Stimulated activated CD8-positive, alpha-beta memory T cell treated with anti-CD3 and anti-CD28 coated beads, Interleukin-7, amount 100 ng/mL, for 48 hours (primary cell): ENCODE results near the gene TMEM272.

ENCODE experiments used
- DNase-seq, 2 donors: peaks; one replicate each; pipeline ENCODE4 v3.0.0-alpha.2; 2020; ENCODE audit warnings: low read depth in 1 of 2; ENCODE audit errors: extremely low read depth in 1 of 2

The TMEM272 gene

DNA sequence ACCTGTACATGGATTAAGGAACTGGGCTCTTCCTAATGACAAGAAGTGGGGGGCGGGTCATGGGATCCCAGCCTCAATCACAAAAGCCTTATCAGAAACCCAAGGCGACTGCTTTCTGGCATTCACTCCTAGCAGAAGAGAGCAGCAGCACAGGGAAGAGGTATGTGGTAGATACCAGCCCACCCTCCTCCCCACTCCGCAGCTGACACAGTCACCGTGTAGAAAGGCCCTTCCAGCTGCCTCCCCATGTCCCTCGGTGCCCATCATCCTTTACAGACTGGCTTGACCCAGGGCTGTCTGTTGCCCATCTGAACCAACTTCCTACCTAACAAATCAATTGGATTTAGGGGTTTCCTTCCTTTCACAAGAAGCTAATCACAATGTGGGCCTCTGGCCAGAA, 37.9 kb downstream of the TMEM272 start:
- no peak for DNase-seq

DNA sequence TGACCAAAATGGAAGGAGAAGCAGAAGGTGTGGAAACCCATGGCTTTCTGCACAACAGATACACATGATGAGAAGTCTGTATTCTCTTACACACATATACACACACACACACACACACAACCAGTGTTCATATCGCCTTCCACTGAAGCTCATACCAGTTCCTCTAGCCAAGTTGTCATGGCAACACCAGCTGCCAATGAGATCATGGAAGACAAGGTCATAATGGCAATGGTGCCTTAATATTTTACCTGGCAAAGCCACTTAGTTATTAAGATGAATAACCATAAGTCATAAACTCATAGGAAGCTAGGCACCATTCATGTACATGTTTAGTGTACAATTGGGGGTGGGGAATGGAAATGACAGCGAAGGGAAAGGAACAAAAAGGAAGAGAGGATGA, 38.4 kb downstream of the TMEM272 start:
- DNase-seq = no peak

DNA sequence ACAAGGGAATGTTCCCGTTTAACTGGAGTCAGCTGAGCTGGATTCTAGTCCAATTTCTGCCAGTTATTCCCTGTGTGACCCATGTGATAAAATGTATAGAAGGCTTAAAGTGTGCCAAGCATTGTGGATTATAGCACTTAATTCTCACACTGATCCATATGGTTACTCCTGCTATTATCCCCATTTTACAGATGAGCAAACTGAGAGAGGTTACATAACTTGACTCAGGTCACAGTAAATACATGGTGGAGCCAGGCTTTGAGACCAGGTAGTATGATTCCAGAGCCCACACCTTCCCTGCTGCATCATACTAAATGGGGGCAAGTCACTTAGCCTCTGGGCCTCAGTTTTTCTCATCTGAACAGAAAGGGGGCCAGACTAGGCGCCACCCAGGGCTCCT, 39.1 kb downstream of the TMEM272 start:
- no peak for DNase-seq

DNA sequence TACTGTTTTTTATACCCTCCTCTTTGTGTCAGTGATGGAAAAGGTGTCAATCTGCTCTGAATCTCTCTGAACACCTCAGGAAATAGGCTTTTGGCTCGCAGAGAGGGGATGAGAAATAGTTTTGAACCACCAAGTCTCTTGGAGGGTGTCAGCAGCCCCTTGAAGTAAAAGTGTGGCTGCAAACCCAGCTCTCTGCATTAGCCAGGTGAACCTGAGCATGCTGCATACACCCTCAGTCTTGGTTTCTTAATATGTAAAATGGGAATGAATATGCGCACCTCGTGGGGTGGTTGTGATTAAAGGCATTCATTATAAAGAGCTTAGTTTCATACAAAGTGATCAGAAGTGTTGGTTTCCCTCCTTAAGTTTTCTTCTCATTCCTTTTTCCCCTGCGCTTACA, 39.7 kb downstream of the TMEM272 start:
- no peak for DNase-seq

DNA sequence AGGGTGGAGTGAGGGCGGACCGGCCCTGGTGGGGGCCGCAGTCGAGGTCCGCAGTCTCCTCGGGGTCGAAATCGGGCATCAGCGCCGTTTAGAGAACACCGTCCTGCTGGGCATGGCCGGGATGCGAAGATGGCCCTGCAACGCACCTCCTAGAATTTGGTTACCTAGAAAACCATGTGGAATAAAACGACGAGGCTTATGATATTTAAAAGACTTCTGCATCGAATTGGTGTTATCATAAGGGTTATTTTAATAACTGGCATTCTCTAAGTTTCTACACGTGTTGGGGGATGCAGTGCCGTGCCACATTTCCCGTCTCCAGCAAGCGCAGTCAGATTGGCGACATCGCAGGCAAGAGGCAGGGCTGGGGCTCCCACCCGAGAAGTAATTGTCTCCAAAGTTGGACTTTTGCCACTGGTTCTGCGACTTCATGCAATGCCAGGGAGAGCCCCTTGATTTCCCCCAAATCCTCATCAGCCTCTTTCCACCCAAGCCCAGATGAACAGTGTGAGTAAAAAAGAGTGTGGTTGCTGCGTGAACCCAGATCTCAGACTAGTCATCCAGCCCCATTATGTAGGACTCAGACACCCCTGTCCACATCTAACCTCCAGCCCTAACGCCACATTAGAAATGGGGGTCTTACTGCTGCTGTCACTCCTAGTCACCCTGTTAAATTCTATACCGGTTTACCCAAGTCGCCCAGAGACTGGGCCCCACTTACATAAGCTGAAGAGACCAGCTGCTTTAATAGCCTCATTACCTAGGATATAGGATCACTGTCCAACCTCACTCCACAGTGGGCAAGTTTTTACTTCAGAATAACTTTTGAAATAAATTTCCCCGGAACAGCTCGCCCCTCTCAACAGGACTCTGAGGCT, 40.4 kb downstream of the TMEM272 start:
- no peak for DNase-seq

DNA sequence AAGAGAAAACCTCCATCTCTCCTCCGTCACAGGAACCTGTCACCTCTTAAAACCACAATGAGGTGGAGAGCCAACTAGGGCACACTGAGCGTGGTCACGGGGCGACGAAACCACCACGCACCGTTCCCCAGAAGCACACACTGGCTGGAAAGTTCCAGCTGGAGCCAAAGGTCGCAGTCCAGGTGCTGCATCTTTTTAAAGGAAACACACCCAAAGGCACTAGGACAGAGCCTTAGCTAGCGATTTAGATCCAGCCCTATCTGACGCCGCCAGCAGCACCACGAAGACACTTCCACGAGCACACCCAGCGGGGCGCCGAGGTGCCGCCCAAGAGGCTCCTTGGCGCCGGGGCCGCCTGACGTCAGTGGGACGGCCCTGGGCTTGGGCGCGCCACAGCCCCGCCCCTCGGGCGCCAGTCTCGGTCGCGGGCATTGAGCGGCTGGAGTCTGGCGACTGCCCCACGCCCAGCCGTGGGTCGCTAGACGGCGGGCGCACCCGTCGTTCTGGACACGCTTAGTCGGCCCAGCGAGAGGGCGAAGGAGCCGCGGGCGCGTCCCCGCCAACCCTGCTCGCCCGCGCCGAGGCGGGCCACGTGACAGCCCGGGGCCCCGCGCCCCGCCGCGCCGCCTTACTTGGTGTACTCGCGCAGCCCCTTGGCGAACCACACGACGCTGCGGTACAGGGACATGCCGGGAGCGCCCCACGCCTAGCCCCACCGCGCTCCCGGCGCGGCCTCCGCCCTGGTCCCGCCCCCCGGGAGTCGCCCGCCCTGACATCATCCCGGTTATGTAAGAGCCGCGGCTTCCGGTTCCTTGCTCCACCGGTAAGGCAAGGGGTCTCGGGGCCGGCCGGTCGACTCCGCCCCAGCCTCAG, 41.3 kb downstream of the TMEM272 start, which contains the start of gene DHRS12:
Gene DHRS12, minus strand, starts transcription at position 742 of the 873 bp plus-strand sequence. CDS start 4,504 bp downstream, outside the sequence.
- DNase-seq = peak; percentile 67 to 80

DNA sequence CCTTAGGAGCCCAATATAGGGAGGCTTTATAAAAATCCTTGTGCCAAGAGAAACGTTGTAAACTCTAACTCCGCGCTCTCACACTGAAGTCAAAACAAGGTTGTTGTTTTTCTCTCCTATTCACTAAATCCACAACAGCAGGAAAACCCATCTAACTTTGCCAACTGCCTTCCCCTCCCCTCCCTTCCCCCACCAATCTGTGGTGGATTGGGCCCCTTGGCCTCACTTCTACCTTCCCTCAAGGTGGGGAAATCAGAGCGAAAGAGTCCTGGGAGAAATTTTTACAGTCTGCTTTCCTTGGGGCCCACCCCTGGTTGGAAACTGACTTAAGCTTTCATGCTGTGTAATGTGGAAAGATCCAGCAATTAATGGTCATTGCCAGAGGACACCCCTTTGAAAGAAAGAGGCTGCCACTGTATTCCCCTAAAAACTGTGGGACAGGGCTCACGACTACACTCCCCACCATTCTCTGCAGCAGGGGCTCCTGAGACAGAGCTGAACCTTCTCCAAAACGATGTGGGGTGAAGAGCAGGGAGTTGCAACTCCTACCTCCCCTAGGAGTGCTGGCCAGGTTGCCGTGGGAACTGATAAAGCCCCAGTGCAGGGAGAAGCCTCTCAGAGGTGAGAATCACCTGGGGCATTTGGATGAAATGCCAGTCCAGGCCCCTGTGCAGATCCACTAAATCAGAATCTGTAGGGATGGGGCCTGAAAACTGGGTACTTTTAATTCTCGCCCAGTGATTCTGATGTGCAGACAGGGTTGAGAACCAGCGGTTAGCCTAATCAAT, 42.2 kb downstream of the TMEM272 start:
- no peak for DNase-seq

DNA sequence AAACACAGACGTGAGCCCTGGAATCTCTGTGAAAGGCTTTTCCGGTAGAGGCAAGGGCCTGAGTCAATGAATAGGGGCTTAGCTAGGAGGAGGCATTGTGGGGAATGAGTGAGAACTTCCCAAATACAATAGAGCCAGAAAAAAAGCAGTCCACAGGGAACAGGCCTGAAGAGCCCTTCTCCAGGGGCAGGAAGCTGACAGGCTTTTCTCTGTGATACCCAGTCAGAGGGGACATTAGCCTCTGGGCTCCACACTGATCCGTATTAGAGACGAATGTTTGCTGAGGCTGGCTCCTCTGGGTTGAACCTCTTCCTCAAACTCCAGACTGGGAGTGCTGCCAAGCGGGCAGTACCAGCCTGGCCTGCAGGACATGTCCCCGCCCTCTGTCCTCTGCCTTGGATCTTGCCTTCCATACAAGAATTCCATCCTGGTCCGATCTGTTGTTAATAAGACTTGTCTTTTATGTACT, 43.3 kb downstream of the TMEM272 start:
- no peak for DNase-seq

DNA sequence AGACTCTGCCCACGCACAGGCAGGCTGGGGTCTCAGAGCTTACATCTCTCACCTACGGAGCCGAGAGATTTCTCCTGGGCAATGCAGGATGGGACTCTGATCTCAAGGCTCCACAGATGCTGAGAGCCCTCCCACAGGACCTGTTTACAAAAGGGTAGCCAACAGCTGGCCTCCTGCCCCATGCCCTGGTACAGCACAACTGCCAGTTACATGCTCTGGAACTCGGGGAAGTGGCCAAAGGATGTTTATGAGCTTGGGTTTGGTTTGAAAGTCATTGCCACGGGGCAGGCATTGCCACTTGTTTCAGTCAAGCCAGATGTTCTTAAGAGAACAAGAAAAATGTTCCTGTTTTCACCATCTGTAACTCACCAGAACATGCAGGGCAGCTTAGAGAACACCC, 44.5 kb downstream of the TMEM272 start:
- no peak for DNase-seq

DNA sequence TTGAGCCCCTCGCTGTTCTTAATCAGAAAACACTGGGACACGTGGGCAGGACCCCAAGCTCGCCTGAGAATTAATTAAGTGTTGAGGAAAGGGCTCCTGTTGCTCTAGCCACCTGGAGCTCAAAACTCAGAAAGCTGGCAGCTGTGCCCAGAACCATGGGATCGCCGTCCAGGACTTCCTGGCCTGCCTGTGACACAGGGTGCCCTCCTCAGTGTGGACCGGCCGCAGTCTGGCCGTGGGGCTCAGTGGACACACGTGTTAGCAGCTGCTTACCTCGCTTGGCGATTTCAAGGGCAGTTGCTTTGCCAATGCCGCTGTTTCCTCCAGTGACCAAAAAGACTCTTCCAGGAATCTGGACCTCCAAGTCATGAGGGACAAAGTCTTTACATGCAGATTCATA, 45.7 kb downstream of the TMEM272 start:
- DNase-seq = no peak

DNA sequence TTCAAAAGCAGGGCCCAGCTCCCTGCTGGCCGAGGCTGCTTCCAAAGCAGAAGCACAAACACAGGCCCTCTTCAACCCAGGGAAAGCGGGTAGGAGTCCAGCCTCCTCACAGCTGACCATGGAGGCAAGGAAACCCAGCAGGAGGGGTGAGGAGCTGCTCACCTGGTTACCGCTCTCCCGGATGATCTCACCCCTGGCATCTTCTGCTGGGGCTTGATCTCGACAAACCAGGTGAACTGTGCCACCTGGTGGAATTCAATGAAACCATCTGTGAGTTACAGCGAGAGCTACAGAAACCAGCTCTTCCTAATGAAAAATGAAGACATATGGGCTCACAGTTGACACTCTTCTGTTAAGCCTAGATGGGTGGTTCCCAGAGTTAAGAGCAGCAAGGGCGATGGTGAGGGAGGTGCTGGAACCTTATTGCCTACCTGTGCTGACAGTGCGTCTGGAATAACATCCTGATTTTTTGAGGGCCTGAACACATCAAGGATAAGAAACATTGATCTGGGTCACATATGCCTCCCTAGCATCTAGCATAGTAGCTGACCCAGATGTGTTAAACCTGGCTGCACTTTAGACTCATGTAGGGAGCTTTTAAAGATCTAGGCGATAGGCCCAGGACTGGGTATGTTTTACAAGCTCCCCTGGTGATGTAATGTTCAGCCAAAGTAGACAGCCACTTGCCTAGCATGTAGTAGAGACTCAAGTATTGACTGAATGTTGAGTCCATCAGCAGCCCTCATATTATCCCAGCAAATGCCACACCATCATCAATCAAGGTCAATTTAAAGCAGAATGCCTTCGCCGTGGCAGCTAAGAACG, 47.1 kb downstream of the TMEM272 start:
- no peak for DNase-seq

DNA sequence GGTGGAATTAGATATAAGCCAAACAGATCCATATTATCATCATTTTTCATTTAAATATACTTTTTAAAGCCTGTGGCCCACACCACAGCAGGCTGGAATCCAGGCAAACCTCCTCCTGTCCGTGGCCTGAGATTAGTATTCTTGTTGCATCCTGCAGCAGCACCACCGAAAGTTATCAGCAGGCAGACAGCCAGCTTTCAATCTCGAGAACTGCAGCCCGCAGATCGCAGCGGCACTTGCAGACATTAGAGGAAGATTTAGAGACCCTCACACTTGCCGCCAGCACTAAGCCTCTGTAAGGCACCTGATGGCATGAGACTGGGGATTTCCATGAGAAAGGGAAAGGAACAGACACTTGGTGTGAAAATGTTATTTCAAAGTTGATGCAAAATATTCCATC, 48.4 kb downstream of the TMEM272 start:
- DNase-seq = no peak

DNA sequence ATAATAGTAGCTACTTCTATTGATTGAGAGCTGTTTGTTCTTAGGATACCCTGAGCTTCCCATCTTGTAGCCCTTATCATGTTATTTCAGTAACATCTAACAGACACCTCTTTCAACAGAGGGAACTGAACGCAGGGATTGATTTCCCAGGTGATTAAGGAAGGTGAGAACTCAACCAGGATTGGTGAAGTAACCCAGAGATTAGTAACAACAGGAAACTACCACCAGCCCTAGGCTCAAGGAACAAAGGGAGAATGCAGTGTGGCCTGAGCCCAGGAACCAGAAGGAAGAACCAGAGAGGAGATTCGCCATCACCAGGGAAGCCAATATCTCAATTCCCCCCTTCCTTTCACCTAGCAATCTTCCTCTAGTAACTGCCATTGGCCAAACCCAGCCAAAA, 49.6 kb downstream of the TMEM272 start:
- no peak for DNase-seq

DNA sequence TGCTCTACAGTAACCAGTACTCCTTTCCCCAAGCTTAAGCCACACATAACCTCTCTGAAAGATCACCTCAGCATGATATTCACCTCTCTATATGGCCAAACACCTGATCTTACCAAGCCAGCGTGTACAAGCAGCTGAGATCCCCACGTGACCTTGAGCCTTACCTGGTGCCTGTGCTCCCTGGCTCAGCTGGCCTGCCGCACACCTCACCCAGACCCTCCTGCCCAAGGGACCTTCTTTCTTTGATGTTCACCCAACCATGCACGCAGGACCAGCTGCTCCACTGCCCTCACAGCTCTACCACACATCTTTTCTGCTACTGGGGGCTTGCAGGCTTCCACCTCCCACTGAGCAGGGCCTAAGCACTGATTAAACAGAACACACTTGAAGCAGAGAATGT, 50.0 kb downstream of the TMEM272 start:
- no peak for DNase-seq

DNA sequence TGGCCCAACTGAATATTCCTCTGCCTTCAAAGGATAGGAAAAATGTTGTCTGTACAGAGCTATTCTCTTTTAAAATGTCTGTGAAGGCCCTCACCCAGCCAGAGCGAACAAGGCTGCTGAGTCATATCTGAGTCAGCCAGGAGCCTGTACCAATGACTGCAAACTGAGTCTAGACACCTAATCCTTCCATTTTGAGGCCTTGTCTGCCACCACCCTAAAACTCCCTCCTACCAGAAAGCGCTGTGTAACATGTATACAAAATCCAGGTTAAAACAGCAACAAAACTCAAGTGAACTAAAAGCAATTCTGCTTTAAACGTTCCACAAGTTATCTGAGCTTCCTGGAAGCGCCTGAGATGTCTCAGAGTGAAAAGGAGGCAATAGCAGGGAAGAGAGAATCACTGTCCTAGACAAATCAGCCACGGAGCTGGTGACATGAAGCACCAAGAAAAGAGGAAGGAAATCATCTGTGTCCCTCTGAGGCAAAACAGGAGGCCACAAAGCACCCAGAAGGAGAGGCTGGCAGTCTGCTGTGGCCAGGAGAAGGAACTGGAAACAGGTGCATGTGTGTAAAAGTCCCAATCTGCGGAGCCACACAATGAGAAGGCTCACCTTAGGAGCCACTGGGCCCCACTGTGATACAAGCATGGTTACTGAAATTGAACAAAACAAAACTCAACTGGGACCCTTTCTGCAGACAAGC, 51.3 kb downstream of the TMEM272 start:
- DNase-seq = peak in 1 of 2 donors; percentile 48

DNA sequence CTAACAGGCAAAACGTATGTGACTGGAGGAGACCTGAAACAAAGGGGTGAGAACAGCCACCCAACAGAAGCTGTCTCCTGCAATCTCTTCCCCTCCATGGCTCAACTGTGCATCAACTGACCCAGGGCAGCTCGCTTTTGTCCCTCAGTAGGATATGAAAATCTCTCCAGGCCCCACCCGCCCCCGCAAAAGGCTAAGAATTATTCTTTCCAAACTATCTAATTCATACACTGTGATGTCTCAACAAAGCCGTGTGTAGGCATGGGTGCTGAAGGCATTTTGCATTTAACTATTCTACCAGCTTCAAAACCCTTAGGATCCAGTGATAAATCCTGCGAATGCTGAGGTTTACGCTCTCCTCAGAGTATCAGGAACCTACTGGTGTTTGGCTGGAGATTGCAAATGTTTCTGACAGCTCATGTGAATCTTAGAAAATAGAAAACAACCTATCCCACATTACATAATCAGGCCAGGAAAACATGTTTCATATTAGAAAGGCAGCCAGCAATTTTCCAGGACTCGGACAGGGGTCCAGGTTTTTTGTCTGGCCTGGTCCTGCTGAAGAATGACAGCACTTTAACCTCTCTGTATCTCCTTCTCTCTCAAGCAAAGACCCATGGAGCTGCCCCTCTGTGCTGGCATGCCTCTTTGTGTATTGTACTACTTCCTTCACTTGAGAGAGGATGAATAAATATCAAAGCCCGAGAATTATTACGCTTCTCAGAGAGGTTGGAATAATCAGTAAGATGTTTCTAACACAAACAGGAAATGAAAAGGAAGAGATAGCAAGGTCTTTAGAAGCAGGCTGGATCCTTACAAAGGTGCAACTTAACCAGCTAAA, 58.3 kb downstream of the TMEM272 start:
- no peak for DNase-seq

DNA sequence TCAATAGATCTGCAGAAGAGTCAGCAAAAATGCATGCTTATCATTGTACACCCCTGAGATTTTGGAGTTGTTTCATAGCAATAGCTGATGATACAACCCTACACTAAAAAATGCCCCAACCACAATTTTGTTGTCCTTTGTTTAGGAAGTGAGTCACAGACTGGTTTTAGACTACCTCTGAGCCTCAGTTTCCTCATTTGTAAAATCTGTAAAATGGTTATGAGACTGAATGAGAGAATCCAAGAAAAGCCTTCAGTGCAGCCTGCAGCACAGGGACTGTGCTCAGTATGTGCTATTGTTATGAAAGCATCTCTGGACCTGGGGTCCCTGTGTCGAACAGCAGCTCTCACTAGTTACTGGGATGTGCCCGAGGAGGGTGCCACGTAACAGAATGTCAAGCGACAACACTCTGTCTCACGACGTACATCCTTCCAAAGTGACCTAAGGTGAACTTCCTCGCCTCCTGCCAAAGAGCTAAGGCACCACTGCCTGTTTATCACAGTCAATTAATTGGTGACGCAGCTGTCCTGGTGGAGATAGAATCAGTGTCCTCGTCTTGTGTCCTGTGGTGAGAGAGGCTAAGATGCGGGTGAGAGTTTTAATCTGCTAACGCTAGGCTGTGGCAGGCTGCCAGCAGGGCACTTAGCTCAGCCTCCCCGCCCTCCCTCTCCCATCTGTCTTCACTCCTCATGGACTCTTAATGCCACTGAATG, 59.1 kb downstream of the TMEM272 start:
- DNase-seq = no peak

DNA sequence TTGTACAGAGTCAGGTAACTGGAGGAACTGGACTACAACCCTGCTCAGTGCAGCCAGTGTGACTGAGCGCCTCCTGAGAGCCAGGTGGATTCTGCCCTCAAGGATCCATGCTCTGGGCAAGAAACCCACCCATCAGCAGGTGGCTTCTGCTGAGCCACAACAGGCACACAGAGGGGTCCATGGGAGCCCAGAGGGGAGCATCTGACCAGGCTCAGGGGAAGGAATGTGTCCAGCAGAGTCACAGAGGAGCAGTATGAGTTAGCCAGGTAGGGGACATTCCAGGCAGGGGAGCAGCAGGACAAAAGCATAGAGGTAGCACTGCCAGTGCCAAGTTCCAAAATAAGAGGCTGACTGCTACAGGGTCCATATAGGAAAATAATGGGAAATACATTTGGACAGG, 60.9 kb downstream of the TMEM272 start:
- DNase-seq = no peak
